Right renal cortex interstitium (tissue), 3 donors: ENCODE data around the gene NOTCH1. TPM values are rescaled to one million over a fixed set of nuclear protein-coding genes. Genes with fewer than 3 reads are reported as not detected.
"Not testable (repeated sequence)": the region's sequence is repeated elsewhere in the genome, so short reads cannot be mapped to it uniquely, and the experiment has no call there.

Experiments
- DNase-seq, 3 donors: peaks; one replicate each; pipeline ENCODE4 v3.0.0-alpha.2; 2013; ENCODE audit warnings: low read depth in 3 of 3, low spot score in 2 of 3
- polyA plus RNA-seq, 3 donors: library from polyadenylated mRNA; unstranded; fragments of 120-200 nt; gene quantifications; one replicate each; pipeline ENCODE4 v1.2.1, GENCODE V29; 2013; ENCODE audit not compliant: insufficient read length in 3 of 3

NOTCH1 gene
- polyA plus RNA-seq, 3 donors: 21.0 to 24.5 (median 22.3) TPM

DNA sequence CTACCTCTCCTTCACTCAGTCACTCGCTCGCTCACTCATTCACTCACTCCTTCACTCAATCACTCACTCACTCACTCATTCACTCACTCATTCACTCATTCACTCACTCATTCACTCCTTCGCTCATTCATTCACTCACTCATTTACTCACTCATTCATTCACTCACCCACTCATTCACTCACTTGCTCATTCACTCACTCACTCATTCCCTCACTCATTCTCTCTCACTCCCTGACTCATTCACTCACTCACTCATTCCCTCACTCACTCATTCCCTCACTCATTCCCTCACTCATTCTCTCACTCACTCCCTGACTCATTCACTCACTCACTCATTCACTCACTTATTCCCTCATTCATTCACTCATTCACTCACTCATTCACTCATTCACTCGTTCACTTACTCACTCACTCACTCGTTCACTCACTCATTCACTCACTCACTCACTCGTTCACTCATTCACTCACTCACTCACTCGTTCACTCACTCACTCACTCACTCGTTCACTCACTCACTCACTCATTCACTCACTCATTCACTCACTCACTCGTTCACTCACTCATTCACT lies 33.9 kb upstream of the NOTCH1 start:
- not testable (repeated sequence) for DNase-seq

DNA sequence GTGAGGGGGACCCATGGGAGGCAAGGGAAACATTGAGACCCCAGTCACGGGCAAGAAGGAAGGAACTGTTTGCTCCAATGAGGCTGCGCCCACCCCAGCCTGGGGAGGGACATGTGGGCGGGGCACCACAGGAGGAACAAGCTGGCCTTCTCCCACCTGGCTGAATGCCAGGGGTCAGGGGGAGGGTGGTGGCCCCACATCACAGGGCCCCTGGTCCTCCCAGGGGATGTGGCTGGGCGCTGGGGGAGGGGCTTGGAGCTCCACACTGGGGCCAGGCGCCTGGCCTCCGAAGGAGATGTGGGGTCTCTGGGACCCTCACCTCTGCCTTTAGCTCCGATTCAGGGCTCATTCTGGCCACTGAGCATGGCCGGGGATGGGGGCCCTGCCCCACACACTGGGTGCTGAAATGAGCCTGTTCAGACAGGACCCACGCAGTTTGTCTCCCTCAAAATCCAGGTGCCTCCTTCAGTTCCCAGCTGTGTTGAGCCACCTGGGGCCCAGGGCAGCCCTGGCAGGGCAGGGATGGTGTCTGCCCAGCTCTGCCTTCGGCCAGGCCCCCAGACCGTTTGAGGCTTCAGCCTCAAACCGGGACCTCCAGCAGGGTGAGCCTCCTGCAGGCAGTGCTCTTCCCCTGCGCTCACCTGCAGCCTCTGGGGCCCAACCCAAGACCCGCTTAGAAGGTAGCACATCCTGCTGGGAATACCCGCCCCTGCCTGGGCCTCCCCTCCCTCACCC lies 33.2 kb upstream of the NOTCH1 start:
- no peak for DNase-seq

DNA sequence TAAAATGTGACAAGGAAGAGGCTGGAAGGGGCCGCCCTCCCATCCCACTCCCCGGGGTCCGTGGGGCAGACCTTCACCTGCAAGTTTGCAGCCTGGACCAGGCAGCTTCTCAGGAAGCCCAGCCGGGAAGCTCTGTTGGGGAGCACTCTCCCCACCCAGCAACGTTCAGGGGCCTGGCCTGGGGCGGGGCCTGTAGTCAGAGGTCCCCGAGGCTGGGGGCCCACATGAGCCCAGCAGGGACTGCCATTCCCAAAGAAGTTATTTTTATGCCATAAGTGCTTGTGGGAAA lies 32.7 kb upstream of the NOTCH1 start:
- no peak for DNase-seq

DNA sequence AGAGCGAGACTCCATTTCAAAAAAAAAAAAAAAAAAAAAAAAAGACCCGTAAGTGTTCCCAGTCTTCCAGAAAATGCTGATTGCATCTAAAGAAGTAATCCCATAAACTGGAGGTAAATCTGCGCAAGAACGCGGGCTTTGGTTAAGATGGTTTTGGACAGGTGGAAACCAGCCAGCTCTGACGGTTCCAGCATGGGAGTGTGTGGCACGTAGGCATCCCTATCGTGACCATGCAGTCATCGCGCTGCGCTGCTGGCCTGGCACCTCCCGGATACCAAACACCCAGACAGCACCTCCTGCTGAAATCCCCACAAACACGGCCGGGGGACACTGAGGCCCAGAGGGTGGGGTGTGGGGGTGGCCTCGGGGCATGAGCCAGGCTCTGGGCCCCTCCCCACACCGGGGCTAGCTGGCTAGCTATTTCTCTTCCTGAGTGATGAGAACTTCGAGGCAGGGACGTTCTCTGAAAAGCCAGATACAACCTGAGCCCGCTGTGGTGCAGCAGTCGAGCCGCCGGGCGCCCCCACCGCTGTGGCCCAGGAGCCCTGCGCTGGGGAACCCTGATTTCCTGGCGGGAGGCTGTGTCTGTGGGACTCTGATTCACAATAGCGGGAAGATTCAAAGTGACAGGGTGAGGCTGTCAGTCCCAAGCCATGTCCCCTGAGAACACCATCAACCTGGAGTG lies 32.2 kb upstream of the NOTCH1 start:
- no peak for DNase-seq

DNA sequence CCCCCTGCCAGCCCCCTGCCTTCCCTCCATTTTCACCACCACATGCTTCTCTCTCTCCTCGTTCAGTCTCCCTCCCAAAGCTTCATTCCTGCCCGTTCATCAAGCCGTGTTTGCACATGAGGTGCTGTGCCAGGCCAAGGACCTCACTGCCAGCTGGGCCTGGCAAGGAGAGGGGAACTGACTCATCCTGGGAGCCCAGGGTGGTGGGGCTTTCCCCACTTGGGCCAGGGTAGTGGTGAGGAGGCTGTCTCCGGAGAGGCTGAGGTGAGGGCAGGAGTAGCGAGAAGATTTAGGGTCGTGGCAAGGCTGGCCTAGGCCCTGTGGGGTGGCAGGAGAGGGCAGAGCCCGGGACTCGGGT lies 30.4 kb upstream of the NOTCH1 start:
- DNase-seq: no peak

DNA sequence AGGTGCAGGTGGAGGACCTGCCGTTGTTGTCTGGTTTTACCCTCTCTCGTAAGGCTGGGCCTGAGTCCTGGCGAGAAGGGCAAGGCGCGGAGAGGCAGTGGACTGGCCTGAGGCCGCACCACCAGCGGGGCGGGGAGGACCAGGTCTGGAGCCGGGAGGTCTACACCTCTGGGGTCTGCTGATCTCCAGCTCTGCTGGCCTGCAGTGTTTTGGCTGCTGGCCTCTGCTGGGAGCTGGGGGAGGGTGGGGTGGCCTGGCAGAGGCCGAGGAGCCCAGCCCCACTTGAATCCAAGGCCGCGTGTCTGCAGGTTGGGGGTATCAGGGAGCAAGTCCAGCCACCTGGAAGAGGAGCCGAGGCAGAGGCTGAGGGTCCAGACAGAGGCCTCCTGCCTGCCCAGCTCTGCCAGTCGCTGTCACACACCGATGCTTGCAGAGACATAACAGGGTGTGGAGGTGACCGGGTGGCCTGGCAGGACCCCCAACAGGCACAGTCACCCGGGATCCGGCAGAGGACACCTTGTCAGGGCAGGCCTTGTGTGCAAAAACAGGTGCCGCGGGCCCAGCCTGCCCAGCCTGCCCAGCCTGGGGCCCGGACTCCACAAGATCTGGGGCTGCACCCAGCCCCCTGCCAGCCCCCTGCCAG lies 29.9 kb upstream of the NOTCH1 start:
- no peak for DNase-seq

DNA sequence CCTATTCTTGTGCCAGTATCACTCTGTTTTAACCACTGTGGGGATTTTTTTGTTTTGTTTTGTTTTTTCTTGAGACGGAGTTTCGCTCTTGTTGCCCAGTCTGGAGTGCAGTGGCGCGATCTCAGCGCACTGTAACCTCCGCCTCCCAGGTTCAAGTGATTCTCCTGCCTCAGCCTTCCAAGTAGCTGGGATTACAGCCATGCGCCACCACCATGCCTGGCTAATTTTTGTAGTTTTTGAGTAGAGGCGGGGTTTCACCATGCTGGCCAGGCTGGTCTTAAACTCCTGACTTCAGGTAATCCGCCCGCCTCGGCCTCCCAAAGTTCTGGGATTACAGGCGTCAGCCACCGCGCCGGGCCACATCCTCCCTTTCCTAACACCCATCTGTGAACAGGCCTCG lies 28.8 kb upstream of the NOTCH1 start:
- DNase-seq: not testable (repeated sequence)

DNA sequence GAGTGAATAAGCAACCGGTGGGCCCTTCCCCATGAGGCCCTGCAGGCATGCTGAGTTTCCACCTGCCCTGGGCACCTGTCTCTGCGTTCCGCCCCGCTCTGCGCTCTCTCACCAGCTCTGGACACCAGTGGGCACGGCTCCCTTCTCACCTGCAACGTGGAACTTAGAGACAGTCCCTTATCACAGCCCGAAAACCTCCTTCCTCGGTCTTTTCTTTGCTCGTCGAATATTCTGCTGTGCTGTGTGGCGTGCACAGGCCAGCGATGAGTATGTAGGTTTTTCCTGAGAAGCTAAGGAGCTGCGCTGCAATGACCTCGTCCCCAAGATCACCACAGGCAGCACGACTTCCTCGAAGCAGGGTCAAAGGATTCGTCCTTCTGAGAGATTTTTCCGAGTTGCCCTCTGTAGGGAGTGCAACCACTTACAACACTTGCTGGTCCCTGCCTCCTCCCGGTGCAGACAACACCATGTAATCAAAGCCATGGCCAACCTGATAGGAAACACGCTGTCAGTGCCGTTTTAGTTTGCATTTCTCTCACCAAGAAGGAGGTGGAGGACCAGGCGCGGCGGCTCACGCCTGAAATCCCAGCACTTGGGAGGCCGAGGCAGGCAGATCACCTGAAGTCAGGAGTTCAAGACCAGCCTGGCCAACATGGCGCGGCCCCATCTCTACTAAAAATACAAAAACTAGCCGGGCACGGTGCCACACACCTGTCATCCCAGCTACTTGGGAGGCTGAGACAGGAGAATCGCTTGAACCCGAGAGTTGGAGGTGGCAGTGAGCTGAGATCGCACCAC lies 27.2 kb upstream of the NOTCH1 start:
- DNase-seq: no peak

DNA sequence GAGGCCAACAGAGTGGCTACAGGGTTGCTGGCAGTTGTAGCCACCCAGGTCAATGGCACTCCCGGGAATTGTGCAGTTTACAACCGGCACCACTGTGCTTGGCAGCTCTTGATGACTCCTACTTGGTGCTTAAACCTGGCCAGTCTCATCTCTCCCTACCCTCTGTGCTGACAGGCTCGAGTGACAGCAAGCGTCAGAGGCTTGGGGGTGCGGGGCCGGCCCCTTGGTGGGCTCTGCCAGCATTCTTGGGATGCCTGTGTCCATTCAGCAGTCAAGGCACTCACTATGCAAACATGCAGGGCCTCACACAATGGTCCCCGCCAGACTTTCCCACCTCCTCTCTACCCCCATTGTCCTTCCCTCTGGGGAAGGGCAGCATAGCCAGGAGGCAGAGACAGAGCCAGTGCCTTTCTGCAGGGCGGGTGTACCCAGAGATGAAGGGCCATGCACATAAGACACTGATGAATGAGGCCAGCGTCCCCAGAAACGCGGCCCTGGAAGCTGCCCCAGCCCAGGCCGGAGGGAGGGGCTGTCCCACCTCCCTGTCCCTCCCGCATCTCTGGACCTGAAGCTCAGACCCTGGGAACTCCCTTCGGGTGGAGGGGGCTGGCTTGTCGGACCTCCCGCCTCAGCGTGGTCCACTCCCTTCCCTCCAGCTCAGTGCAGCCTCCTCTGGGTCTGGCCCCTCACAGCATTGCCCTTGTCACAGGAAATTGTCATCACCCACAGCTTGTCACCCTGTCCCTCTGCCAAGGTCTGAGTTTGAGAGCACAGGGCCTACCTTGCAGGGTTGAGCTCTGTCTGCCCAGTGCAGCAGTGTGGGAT lies 26.4 kb upstream of the NOTCH1 start:
- no peak for DNase-seq

DNA sequence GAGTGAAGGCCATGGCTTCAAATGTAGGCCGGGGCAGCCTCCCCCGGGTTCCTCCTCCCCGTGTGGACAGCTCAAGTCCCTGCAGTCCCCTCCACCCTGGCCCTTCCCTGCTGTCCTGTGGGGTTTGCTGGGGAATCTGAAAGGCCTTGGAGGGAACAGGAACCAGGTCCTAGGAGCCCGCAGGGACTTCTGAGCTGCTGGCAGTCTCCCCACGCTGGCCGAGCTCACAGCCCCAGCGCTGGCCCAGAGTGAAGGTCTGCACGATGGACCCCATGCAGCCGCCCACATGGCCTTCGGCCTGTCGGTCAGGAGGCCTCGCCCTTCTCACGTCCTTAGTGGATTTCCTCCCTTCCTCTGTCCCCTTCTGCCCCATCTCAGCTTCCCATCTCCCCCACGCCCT lies 25.7 kb upstream of the NOTCH1 start:
- no peak for DNase-seq

DNA sequence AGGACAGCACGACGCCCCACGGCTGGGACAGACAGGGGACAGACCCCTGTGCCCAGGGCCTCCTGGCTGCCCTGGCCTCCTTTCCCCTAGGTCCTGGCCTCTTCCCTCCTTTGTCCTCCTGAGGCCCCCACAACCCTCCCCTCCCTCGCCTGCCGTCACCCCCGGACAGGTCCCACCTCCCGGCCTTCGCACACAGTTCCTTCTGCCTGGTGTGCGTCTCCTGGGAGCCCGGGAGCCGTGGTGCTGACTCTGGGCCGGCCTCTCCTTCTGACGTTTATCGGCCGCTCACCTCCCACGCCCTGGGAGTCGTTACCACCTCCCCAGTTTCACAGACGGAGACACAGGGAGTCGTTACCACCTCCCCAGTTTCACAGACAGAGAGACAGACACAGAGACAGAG lies 25.1 kb upstream of the NOTCH1 start:
- DNase-seq: no peak

DNA sequence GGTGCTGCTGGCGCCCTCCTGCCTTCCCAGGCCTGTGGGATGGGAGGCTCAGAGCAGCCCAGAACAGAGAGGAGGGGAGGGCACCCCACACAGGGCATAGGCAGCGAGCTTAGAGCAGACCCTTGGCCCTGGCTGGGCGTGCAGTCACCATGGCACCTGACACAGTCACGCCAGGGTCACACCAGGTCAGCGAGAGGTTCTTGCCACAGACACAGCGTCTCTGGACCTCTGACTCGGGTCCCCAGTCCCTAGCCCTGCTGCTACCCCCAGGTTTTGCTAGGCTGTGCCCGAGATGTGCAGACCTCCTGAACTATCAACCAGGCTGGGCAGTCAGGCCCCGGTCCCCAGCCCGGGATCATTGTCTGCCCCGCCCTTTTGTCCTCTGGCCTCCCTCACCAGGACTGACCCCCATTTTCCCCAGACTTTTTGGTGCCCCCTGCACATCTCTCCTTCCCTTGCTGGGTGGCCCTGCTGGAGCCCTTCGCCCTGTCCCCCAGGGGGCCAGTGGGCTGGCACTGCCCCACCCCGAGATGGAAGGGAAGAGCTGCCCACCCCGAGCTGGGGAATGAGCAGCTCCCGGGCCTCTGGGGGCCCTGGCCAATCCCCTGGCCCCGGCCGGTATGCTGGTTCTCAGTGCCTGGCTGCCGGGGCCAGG lies 24.5 kb upstream of the NOTCH1 start:
- no peak for DNase-seq

DNA sequence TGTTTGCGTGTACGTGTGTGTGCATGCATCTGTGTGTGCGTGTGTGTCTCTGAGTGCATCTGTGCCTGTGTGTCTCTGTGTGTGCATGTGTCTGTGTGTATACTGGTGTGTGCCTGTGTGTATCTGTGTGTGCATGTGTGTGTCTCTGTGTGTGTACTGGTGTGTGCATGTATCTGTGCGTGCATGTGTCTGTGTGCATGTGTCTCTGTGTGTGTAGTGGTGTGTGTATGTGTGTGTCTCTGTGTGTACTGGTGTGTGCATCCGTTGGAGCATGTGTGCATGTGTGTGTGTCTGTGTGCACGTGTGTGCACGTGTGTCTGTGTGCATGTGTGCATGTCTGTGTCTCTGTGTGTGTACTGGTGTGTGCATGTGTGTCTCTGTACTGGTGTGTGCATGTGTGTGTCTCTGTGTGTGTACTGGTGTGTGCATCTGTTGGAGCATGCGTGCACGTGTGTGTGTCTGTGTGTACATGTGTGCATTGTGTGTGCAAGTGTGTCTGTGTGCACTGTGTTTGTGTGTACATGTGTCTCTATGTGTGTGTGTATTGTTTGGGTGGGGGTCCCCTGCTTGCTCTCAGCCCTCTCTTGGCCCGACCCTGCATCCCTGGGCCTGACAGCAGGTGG lies 23.8 kb upstream of the NOTCH1 start:
- DNase-seq: no peak

DNA sequence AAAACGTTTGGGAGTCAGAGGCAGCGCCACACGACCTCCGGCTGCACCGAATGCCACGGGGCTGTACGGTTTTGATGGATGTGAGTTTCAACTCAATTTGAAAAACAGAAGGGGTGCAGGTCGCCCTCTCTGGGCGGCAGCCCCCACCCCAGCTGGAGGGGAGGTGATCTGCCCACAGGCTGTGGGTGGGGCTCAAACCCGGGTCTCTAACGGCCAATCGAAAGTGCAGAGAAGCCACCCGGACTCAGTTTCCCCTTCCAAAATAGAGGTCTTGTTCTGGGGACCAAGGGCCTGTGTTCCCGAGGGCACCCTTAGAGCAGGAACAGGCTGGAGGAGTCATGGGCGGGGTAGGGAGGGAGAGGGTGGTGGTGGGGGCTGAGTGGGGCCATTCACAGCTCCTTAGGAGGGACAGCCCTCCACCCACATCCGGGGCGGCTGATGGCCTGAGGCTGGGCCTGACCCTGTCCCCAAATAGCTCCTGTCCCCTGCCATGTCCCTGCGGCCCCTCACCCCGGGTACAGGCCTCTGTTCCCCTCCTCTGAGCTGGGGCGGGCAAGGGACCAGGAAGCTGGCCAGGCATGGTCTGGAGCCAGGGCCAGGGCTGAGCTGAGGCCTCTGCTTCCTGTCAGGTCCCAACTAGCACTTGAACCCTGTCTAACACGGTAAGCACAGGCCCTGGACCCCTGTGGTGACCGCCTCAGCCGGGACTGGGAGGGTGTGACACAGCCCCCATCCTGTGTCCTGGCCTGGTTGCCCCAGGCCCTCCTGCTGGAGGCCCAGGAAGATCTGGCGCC lies 22.6 kb upstream of the NOTCH1 start:
- no peak for DNase-seq

DNA sequence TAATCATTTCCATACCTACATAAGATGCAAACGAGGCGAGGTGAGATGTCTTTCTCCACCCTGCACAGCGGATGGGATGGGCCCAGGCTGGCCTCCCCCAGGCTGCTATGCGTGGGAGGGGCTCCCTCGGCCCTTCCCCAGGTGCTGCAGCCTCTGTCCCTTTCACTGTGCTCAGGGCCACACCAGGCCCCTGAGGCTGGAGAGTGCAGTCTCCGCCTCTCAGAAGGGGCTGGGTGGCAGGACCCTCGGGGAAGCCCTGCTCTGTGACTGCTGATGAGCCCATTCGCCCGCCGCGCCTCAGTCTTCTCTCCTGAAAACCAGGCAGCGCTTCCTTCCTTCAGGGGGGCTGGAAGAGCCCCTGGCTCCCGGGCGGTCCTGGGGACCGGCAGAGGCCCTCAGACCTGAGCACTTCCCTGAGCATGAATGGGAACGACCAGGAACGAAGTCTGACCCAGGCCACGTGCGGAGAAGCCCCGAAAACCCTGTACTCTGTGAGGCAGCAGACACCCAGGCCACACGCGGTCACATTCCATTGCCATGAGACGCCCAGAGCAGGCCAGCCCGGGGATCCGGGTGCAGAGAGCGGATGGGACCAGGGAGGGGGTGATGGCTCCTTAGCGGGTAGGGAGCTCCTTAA lies 21.9 kb upstream of the NOTCH1 start:
- DNase-seq: no peak

DNA sequence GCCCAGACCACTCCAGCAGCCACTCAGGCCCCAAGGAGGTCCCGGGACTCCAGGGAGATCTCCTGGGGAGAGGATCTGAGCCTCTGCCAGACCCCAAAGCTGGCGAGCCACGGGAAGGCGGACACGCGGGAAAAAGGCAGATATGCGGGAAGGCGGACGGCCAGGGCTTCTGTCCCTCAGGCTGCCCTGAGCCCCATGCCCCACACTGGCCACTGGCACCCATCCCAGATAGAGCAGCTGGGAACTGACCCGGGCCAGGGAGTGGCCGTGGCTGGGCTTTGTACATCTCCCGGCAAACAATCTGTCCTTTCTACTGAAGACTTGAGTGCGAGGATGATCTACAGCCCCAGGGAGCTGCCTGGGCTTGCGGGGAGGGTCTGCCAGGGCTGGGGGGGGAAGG lies 21.1 kb upstream of the NOTCH1 start:
- no peak for DNase-seq

DNA sequence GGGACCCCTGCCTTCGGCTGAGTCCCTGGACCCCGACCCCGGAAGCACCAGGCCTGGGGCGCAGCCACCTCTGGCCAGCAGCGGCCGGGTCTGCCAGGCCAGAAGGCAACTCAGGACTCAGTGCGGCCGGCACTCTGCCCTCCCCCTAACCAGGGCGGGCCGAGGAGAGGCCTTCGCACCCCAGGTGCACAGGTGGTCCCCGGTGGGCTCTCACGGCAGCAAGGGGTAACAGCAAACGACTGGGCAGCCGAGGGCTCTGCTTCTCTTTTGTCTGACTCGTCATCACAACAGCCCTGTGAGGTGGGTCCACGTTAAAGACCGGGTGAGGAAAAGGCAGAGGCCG lies 20.7 kb upstream of the NOTCH1 start:
- no peak for DNase-seq
